ENCODE measurements around the gene TMEM135.
"Not testable (repeated sequence)": the region's sequence is repeated elsewhere in the genome, so short reads cannot be mapped to it uniquely, and the experiment has no call there.

The TMEM135 gene

DNA sequence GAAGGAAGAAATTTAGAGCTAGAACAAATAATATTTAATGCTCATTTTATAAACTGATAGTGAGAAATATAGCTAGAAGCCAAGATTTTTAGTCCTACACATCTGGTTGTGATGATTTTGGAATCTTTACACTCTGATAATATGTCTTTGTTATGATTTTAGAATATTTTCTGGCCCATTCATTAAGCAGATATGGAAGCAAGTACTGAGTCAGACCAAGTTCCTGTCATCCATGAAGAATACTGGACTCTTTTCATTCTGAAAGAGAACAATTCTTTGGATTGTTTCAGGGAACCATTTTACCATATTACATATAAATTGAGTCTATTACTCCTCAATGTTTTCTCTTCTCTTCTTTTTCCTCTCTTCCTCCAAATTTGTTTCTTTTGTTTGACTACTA is 227.4 kb downstream of the TMEM135 start:
- no peak for DNase-seq

DNA sequence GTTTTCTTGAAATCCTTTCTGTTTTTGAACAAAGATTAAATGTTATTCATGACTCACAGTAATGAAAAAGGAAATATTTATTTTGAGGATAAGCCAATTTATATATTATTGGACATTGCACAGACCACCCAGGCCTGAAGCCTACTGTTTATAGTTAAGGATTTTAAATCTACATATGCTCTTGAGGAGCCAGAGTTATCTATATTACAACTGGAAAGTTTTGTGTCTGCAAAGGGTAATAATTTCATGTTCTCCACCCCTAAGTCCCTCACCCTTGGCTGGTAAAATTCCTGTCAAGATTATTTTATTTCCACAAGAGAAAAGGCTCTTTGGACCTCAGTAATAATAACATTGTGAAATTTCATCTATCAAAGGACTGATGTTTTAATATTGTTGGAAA is 228.2 kb downstream of the TMEM135 start:
- DNase-seq: no peak

- DNase-seq: no peak
Observed at GRCh38 chr11:87266751-87267150, 229.0 kb downstream of the TMEM135 start.

GRCh38 chr11:87271951-87272350 is 234.2 kb downstream of the TMEM135 start:
- DNase-seq: not testable (repeated sequence)

DNA sequence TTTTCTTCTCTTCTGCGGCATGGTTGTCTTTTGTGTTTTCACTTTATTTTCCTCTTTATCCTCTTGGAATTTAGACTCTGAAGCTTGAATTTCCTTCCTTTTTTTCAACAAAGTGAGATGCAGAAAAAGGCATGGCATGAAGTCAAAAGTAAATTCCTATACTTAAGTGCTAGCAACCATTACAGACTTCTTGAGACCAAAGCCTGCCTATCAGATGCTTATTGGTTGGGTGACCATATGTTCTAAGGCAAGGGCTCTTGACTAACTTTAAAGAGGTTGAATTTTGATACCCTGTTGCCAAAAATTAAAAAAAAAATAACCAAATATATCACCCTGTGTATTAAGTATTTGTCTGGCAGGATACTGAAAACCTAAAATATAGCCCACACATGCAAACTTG is 237.4 kb downstream of the TMEM135 start:
- DNase-seq: no peak

DNA sequence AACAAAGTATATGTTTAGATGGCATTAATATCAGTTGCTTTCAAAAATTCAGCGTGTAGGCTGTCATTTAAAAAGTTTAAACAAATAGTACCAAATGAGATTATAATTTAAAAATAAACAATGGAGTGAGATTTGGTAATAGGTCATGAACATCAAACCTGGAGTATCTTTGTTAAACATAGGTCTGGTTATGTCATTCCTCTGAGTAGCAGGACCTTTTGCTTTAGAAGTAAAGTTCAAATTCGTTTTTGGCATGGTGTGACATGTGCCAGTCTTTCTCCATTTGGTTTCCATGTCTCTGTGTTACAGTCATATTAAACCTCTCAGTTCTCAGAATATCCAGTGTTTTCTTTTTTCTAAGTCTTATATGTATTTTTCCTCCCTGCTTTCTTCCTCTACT is 242.4 kb downstream of the TMEM135 start:
- no peak for DNase-seq

DNA sequence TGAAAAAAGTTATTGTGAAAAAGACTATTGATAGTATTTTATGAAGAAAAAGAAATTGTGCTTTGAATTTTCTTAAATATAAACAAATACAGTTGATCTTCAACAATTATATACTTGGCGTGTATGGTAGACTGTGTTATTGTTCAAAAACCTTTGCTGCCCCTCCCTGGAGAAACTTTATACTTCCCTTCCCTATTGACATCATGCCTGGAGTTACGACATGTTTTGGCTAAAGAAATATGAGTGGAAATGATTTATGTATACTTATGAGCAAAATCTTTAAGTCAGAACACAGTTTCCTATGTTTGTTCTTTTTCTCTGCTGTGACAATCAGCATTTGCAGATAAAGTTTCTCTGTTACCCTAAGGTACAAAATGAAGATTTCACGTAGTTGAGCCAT is 243.8 kb downstream of the TMEM135 start:
- DNase-seq: no peak

GRCh38 chr11:87284306-87284705 is 246.6 kb downstream of the TMEM135 start:
- no peak for DNase-seq

DNA sequence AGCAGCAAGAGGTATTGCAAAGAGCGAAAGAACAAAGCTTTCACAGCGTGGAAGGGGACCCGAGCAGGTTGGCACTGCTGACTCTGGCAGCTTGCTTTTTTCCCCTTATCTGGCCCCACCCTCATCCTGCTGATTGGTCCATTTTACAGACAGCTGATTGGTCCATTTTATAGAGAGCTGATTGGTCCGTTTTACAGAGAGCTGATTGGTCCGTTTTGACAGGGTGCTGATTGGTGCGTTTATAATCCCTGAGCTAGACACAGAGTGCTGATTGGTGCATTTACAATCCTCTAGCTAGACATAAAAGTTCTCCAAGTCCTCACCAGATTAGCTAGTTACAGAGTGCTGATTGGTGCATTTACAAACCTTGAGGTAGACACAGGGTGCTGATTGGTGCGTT is 247.9 kb downstream of the TMEM135 start:
- DNase-seq: not testable (repeated sequence)

DNA sequence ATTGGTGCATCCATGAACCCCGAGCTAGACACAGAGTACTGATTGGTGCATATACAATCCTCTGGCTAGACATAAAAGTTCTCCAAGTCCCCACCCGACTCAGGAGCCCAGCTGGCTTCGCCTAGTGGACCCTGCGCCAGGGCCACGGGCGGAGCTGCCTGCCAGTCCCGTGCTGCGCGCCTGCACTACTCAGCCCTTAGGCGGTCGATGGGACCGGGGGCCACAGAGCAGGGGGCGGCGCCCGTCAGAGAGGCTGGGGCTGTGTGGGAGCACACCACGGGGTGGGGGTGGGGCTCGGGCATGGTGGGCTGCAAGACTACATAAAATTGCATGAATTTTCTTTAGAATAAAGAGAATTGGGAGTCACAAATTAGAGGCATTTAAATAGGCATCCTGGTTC is 248.6 kb downstream of the TMEM135 start:
- DNase-seq: no peak

- DNase-seq: no peak
Observed at GRCh38 chr11:87290304-87290922, 252.7 kb downstream of the TMEM135 start.

DNA sequence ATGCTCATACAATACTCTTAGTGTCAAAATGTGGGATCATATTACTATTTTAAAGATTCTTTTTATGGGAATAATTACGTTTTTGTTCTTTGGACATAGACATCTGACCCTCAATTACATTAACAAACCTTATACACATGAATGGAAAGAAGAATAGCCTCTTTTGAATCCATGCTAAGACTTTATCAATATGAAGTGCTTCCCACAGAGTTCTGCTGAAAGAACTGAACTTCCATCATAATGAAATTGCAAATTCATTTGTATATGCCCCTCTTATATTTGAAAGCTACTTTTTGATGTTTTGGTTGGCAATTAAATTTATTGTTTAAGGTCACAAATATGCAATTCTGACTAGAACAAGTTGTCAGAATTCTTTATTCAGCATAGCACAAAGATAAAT is 254.9 kb downstream of the TMEM135 start:
- no peak for DNase-seq

DNA sequence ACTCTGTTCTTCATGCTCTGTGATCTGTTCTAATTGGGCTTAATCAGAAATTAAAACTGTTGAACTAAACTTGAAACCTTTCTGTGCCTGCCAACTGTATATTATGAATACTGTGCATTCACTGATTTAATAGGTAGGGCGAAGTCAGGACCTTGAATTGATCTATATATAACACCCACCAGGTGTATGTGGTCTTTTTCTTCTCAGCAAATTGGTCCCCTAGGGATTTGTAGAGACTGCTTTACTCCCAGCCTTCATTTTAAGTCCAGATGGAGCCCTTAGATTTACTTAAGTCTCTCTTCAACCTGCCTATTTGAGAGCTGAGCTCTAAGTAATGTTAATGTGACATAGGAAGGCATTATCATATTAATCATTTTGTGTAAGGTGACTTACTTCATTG is 257.5 kb downstream of the TMEM135 start:
- no peak for DNase-seq

DNA sequence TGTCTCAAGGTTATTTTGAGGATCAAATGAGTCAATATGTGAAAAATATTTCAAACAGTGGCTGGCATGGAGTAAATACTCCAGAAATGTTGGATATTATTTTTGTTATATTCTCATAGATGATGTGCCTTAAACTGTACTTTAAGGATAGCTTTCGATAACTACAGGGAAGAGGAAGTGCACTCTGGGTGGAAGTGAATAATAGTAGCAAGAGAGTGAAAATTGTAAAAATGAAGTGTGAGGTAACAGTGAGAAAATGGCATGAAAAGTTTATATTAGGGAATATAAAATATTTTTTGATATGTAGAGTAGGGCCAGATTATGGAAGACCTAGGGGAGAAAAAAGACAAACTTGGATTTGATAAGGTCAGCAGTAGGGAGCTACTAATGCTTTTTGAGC is 258.9 kb downstream of the TMEM135 start:
- no peak for DNase-seq

DNA sequence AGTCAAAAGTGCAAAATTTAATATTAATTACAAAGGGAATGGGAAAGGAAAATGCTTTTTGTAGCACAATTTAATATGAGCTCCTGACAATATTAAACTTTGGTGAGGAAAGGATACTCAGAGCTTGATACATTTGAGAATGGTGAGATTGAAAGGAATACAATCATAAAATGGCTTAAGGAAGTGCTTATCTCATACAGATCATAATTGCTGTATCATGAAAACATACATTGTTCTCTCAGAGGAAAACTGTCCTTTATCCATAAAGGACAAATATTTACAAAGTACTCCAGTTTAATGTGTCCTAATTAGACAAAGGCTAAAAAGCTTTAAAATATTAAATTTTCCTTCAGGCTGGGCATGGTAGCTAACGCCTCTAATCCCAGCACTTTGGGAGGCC is 260.4 kb downstream of the TMEM135 start:
- DNase-seq: no peak

- DNase-seq: no peak
Observed at GRCh38 chr11:87299041-87299481, 261.3 kb downstream of the TMEM135 start.

DNA sequence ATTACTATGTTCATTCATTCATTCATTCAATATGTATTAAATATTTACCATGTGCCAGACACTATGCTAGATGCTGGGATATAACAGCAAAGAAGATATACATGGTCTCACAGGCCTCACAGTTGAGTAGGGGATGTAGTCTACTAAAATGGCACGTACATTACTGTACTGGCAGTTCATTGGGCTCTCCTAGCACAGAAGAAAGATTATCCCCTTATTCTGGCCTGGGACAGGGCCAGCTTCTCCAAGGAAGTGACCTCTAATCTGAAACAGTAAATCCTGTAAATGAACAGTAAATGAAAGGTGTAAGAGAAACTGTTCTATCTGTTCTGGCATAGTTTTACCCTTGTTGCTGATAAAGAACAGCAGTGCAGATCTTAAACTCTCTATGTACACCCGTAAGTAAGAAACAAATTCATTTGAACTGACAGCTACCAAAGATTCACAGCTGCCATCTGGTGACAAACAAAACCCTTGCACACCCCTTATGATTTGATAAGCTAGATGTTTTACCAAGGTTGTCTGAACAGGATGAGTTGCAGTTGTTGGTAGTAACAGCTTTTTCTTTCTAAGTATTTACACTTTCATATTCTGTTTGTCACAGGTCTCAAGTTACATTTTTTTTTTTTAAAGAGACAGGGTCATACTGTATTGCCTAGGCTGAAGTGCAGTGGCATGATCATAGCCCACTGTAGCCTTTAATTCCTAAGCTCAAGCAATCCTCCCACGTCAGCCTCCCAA is 263.1 kb downstream of the TMEM135 start:
- no peak for DNase-seq

GRCh38 chr11:87301785-87302540 is 264.2 kb downstream of the TMEM135 start:
- DNase-seq: no peak

DNA sequence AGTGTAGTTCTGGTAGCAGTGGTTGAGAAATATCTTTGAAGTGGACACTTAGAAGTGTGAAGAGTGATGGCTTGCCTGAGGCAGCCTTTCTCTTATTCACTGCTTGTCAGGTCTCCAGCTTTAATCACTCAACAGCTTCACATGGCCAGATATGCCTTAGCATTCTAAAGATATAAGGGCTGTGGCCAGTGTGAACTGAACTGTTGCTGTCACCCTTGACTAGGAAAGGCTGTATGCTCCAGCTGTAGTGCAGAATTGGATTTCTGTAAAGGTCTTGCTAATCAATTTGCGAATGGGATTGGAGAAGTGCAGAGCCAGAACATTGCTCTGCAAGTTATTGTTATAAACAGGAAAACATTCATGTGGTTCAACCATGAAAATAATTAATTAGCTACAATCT is 266.7 kb downstream of the TMEM135 start:
- no peak for DNase-seq

- no peak for DNase-seq
Observed at GRCh38 chr11:87306262-87306851, 268.6 kb downstream of the TMEM135 start.

- DNase-seq: no peak
Observed at GRCh38 chr11:87307101-87307500, 269.4 kb downstream of the TMEM135 start.

DNA sequence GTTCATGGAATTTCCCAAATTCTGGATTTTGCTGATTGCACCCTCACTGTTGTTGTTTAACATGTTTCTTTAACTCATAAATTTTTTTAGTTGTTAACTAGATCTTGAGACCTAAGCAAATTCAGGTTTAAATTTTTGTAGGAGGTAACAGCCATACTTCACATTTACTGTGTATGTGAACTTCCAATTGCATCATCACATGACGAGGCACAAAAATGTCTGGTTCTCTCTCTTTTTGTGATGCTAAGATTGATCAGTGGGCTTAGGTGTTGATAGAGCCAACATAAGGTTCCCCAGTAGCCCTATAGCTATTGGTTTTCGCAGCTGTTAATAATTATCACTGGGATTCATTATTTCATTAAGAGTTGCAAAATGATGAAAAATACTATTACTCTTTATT is 277.5 kb downstream of the TMEM135 start:
- DNase-seq: no peak

GRCh38 chr11:87316491-87316890 is 278.8 kb downstream of the TMEM135 start:
- no peak for DNase-seq

DNA sequence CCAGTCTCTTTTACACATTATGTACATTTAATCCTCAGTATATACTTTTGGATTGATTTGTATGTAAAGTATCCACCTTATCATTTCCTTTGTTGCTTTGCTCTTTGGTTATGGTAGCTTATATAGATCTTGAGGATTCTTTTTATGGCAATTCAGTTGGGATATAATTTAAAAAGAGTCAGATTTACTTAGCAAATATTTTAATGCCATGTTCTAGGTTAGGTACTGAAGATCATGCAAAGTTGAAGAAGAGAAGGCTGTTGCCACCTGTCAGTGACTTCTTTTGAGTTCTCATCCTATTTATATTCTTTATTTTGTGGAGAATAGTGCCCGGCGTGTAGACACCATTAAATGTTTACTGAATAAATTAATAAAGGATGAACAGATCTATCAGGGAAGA is 279.7 kb downstream of the TMEM135 start:
- DNase-seq: no peak
